Mesenchymal stem cell (in vitro differentiated cells and primary cell): ENCODE measurements around the gene MTHFSD.

Experiments used
- DNase-seq: peaks from one replicate; pipeline ENCODE4 v3.0.0-alpha.2; 2013
- H2AFZ ChIP-seq: one replicate; pipeline ENCODE4 v1.6.1; 2013; ENCODE audit warnings: low read depth, mild to moderate bottlenecking, control low read depth, inconsistent platforms, low read length, moderate library complexity
- H2AK5ac ChIP-seq: 2 replicates; pipeline ENCODE4 v1.6.1; 2013; ENCODE audit warnings: low read length, moderate library complexity, mild to moderate bottlenecking, inconsistent platforms; ENCODE audit not compliant: severe bottlenecking
- H2BK120ac ChIP-seq: one replicate; pipeline ENCODE4 v1.6.1; 2013; ENCODE audit warnings: low read depth, mild to moderate bottlenecking, inconsistent platforms, low read length, moderate library complexity
- H2BK12ac ChIP-seq, 2 experiments: one replicate each; pipeline ENCODE4 v1.6.1; 2013; ENCODE audit warnings: inconsistent platforms in 2 of 2, low read length in 2 of 2, mild to moderate bottlenecking in 2 of 2, moderate library complexity in 2 of 2, control low read depth in 1 of 2
- H2BK15ac ChIP-seq: one replicate; pipeline ENCODE4 v1.6.1; 2013; ENCODE audit warnings: mild to moderate bottlenecking, low read depth, inconsistent platforms; ENCODE audit not compliant: poor library complexity, severe bottlenecking
- H2BK5ac ChIP-seq: 2 replicates; pipeline ENCODE4 v1.6.1; 2013; ENCODE audit warnings: low read depth, mild to moderate bottlenecking, low read length, control low read depth, inconsistent platforms; ENCODE audit not compliant: poor library complexity, severe bottlenecking
- H3K14ac ChIP-seq, 2 experiments: one replicate each; pipeline ENCODE4 v1.6.1; 2013; ENCODE audit warnings: inconsistent platforms in 2 of 2, low read length in 2 of 2, control low read depth in 1 of 2, mild to moderate bottlenecking in 1 of 2, moderate library complexity in 1 of 2
- H3K18ac ChIP-seq, 2 experiments: one replicate each; pipeline ENCODE4 v1.6.1; 2013; ENCODE audit warnings: inconsistent platforms in 2 of 2, low read length in 2 of 2, control low read depth in 1 of 2, low read depth in 1 of 2, mild to moderate bottlenecking in 1 of 2
- H3K23ac ChIP-seq, 2 experiments: one replicate each; pipeline ENCODE4 v1.6.1; 2013; ENCODE audit warnings: inconsistent platforms in 2 of 2, low read length in 2 of 2, mild to moderate bottlenecking in 2 of 2, moderate library complexity in 2 of 2, control low read depth in 1 of 2
- H3K27ac ChIP-seq: 2 replicates; pipeline ENCODE4 v1.5.1; 2013; ENCODE audit warnings: mild to moderate bottlenecking, moderate library complexity, low read length, control low read depth, inconsistent platforms; ENCODE audit not compliant: poor library complexity, severe bottlenecking
- H3K27me3 ChIP-seq, 2 experiments: 2 replicates each; pipeline versions ENCODE4 v1.6.1 to v1.7.0; 2013; ENCODE audit warnings: low read length in 2 of 2, mild to moderate bottlenecking in 2 of 2, moderate library complexity in 2 of 2, control low read depth in 1 of 2, inconsistent platforms in 1 of 2; ENCODE audit not compliant: control insufficient read depth in 1 of 2, insufficient read depth in 1 of 2
- H3K36me3 ChIP-seq, 2 experiments: 2 replicates each; pipeline versions ENCODE4 v1.6.1 to v1.7.0; 2013; ENCODE audit warnings: low read length in 2 of 2, control low read depth in 1 of 2, inconsistent platforms in 1 of 2, low read depth in 1 of 2, mild to moderate bottlenecking in 1 of 2; ENCODE audit not compliant: insufficient read depth in 2 of 2, control insufficient read depth in 1 of 2
- H3K4ac ChIP-seq, 2 experiments: one replicate each; pipeline ENCODE4 v1.6.1; 2013; ENCODE audit warnings: inconsistent platforms in 2 of 2, low read length in 2 of 2, mild to moderate bottlenecking in 2 of 2, moderate library complexity in 2 of 2, control low read depth in 1 of 2, low read depth in 1 of 2
- H3K4me1 ChIP-seq: 2 replicates; pipeline ENCODE4 v1.6.1; 2013; ENCODE audit warnings: low read depth, low read length, control low read depth; ENCODE audit not compliant: control insufficient read depth, insufficient read depth
- H3K4me2 ChIP-seq: 2 replicates; pipeline ENCODE4 v1.6.1; 2013; ENCODE audit warnings: low read length, mild to moderate bottlenecking, inconsistent platforms; ENCODE audit not compliant: poor library complexity, severe bottlenecking
- H3K4me3 ChIP-seq, 2 experiments: 2 replicates each; pipeline versions ENCODE4 v1.5.1 to v1.7.0; 2013; ENCODE audit warnings: low read length in 2 of 2, mild to moderate bottlenecking in 2 of 2, control low read depth in 1 of 2, low read depth in 1 of 2; ENCODE audit not compliant: insufficient read depth in 1 of 2
- H3K79me1 ChIP-seq: replicated peaks from 2 replicates; pipeline ENCODE4 v1.6.1; 2013; ENCODE audit warnings: mild to moderate bottlenecking, control low read depth, low read length, inconsistent platforms; ENCODE audit not compliant: poor library complexity, severe bottlenecking
- H3K9ac ChIP-seq: 2 replicates; pipeline ENCODE4 v1.7.0; 2013; ENCODE audit warnings: mild to moderate bottlenecking, low read length, moderate library complexity
- H3K9me3 ChIP-seq: 2 replicates; pipeline ENCODE4 v1.7.0; 2013; ENCODE audit warnings: mild to moderate bottlenecking, low read length; ENCODE audit not compliant: control insufficient read depth
- H4K8ac ChIP-seq: one replicate; pipeline ENCODE4 v1.6.1; 2013; ENCODE audit warnings: inconsistent platforms, mild to moderate bottlenecking, low read length, moderate library complexity
- H4K91ac ChIP-seq: one replicate; pipeline ENCODE4 v1.6.1; 2013; ENCODE audit warnings: mild to moderate bottlenecking, low read length, inconsistent platforms
- WGBS: methylation state at CpG from one replicate; pipeline ENCODE4 v1.1.7; 2013; ENCODE audit warnings: mixed read lengths; 5-methylcytosine and 5-hydroxymethylcytosine counted together

Gene MTHFSD

DNA sequence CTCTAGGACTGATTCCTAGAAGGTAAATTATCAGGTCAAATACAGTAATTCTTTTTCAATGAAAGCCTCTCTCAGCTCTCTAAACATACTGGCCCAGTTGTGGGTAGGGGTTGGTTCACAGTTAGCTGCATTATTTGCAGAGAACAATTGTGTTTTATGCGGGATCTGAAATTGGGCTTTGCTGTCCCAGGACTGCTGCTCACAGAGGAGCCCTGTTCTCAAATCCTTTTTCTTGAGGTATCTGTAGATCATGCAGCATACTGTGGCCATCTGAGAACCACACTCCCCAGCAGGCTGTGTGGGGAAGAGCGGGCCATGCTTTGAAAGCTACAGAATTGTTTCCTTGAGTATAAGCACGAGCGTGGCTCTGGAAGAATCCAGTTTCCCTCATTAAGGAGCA lies 17.5 kb downstream of the MTHFSD start:
- no peaks in the 10 kb centered on the region for H3K4me1 ChIP-seq
- H3K18ac ChIP-seq, result no peak overlapping the region
- H3K14ac ChIP-seq, result no peak overlapping the region
- H4K8ac ChIP-seq, result no peak overlapping the region
- H3K4me3 ChIP-seq, result no peak overlapping the region
- no peak overlapping the region for H3K9ac ChIP-seq
- peaks cover 5% of the 10 kb centered on the region for H3K79me1 ChIP-seq
- no peak overlapping the region for H2BK15ac ChIP-seq
- no peak overlapping the region for H2AFZ ChIP-seq
- no peak for DNase-seq
- no peak overlapping the region for H3K4me2 ChIP-seq
- H3K23ac ChIP-seq, result no peak overlapping the region
- no peaks in the 10 kb centered on the region for H3K27me3 ChIP-seq
- H3K36me3 ChIP-seq, result peaks cover 63 to 80% of the 10 kb centered on the region in 2 experiments
- H3K4ac ChIP-seq, result no peak overlapping the region
- H2BK12ac ChIP-seq, result no peak overlapping the region
- WGBS, result 100% methylated on average over 4 of the region's 4 CpGs
- no peak overlapping the region for H2BK5ac ChIP-seq
- no peak overlapping the region for H2BK120ac ChIP-seq
- H4K91ac ChIP-seq, result no peak overlapping the region
- H3K27ac ChIP-seq, result no peak overlapping the region
- no peaks in the 10 kb centered on the region for H3K9me3 ChIP-seq
- H2AK5ac ChIP-seq, result no peak overlapping the region

GRCh38 chr16:86536621-86537020 lies 18.4 kb downstream of the MTHFSD start:
- no peak overlapping the region for H3K14ac ChIP-seq
- no peak overlapping the region for H3K4me3 ChIP-seq
- H3K9me3 ChIP-seq, result no peaks in the 10 kb centered on the region
- H4K91ac ChIP-seq, result no peak overlapping the region
- no peak overlapping the region for H2BK5ac ChIP-seq
- no peak overlapping the region for H3K23ac ChIP-seq
- no peak overlapping the region for H2AFZ ChIP-seq
- H2BK15ac ChIP-seq, result no peak overlapping the region
- no peak overlapping the region for H3K9ac ChIP-seq
- 99% methylated on average over 17 of the region's 17 CpGs for WGBS
- no peaks in the 10 kb centered on the region for H3K27me3 ChIP-seq
- no peak overlapping the region for H4K8ac ChIP-seq
- H3K27ac ChIP-seq, result no peak overlapping the region
- no peak overlapping the region for H3K4me2 ChIP-seq
- no peak overlapping the region for H2BK120ac ChIP-seq
- H3K36me3 ChIP-seq, result peaks cover 65 to 72% of the 10 kb centered on the region in 2 experiments
- no peaks in the 10 kb centered on the region for H3K4me1 ChIP-seq
- H3K79me1 ChIP-seq, result peaks cover 2% of the 10 kb centered on the region
- H2AK5ac ChIP-seq, result no peak overlapping the region
- DNase-seq, result no peak
- no peak overlapping the region for H3K18ac ChIP-seq
- H3K4ac ChIP-seq, result no peak overlapping the region
- H2BK12ac ChIP-seq, result no peak overlapping the region

- H3K36me3 ChIP-seq, result peaks cover 56 to 62% of the 10 kb centered on the region in 2 experiments
- peaks cover 2% of the 10 kb centered on the region for H3K79me1 ChIP-seq
- no peak overlapping the region for H4K8ac ChIP-seq
- no peak overlapping the region for H3K4me3 ChIP-seq
- H3K18ac ChIP-seq, result no peak overlapping the region
- no peaks in the 10 kb centered on the region for H3K4me1 ChIP-seq
- H3K27me3 ChIP-seq, result no peaks in the 10 kb centered on the region
- no peak overlapping the region for H2BK12ac ChIP-seq
- no peak overlapping the region for H3K14ac ChIP-seq
- no peak overlapping the region for H3K4me2 ChIP-seq
- H2BK120ac ChIP-seq, result no peak overlapping the region
- no peak overlapping the region for H4K91ac ChIP-seq
- no peak overlapping the region for H3K4ac ChIP-seq
- no peaks in the 10 kb centered on the region for H3K9me3 ChIP-seq
- no peak overlapping the region for H3K27ac ChIP-seq
- no peak overlapping the region for H2BK15ac ChIP-seq
- no peak overlapping the region for H3K23ac ChIP-seq
- no peak overlapping the region for H2AFZ ChIP-seq
- WGBS, result 90% methylated on average over 12 of the region's 18 CpGs
- no peak for DNase-seq
- H2BK5ac ChIP-seq, result no peak overlapping the region
- no peak overlapping the region for H3K9ac ChIP-seq
- no peak overlapping the region for H2AK5ac ChIP-seq
These were observed 20.0 kb downstream of the MTHFSD start for GRCh38 chr16:86534779-86535615.

DNA sequence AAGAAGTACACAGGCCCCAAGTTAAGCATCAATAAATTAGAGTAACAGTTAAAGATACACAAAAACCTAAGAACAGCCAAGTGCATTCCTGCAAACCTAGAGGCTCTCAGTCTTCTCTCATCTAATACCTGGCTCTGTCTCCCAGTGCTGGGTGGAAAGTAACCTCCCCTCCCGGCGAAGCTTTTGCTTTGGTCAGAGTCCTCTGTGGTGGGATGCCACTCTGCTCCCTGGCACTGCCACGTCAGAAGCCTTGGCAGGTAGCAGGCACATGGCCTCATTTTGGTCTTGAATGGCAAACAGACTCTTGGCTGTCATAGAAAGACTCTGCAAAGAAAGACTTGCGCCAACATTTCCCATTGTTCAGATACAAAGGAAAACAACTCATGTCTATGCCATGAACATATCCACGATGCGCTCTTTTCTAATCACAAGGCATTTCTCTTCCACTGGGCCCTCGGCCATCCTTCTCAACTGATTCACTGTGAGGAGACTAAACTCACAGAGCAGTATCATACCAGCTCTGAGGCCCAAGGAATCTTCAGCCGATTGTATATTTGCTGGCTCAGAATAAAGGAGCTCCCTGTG lies 21.2 kb downstream of the MTHFSD start:
- H2BK5ac ChIP-seq, result no peak overlapping the region
- H3K9ac ChIP-seq, result no peak overlapping the region
- no peak overlapping the region for H4K8ac ChIP-seq
- no peak overlapping the region for H2BK15ac ChIP-seq
- H2BK120ac ChIP-seq, result no peak overlapping the region
- no peak overlapping the region for H3K23ac ChIP-seq
- no peak overlapping the region for H4K91ac ChIP-seq
- no peak overlapping the region for H3K18ac ChIP-seq
- no peak overlapping the region for H2BK12ac ChIP-seq
- H3K79me1 ChIP-seq, result peaks cover 2% of the 10 kb centered on the region
- H3K36me3 ChIP-seq, result peaks cover 44 to 59% of the 10 kb centered on the region in 2 experiments
- no peak overlapping the region for H3K4me3 ChIP-seq
- H3K9me3 ChIP-seq, result no peaks in the 10 kb centered on the region
- DNase-seq, result no peak
- H3K27ac ChIP-seq, result no peak overlapping the region
- no peaks in the 10 kb centered on the region for H3K27me3 ChIP-seq
- no peaks in the 10 kb centered on the region for H3K4me1 ChIP-seq
- no peak overlapping the region for H2AK5ac ChIP-seq
- H2AFZ ChIP-seq, result no peak overlapping the region
- over 99% methylated on average over 8 of the region's 8 CpGs for WGBS
- H3K4me2 ChIP-seq, result no peak overlapping the region
- no peak overlapping the region for H3K14ac ChIP-seq
- H3K4ac ChIP-seq, result no peak overlapping the region
